HL-60 (cell line): Measurements from ENCODE around the gene AHI1.

Experiments used
- DNase-seq, 2 experiments: peaks; one replicate each; pipeline ENCODE4 v3.0.0-alpha.2; 2010 to 2020; ENCODE audit warnings: low read depth in 1 of 2, low spot score in 1 of 2
- H3K27ac ChIP-seq: fragments of 250-450 bp; sonication (Bioruptor Pico); replicated peaks from 2 replicates; pipeline ENCODE4 v1.5.1; 2020; ENCODE audit warnings: mild to moderate bottlenecking, moderate library complexity
- H3K27me3 ChIP-seq: fragments of 250-450 bp; sonication (Bioruptor Pico); 2 replicates; pipeline ENCODE4 v1.5.1; 2021; ENCODE audit warnings: mild to moderate bottlenecking, moderate library complexity; ENCODE audit not compliant: insufficient read depth, poor library complexity, severe bottlenecking
- H3K4me3 ChIP-seq: replicated peaks from 2 replicates; pipeline ENCODE4 v1.5.1; 2011; ENCODE audit warnings: mild to moderate bottlenecking, control low read depth, low read length; ENCODE audit not compliant: insufficient read depth
- GABPA ChIP-seq: IDR thresholded peaks from 2 replicates; pipeline ENCODE4 v1.6.1; 2012; ENCODE audit warnings: low read depth
- POLR2AphosphoS5 ChIP-seq: IDR thresholded peaks from 2 replicates; pipeline ENCODE4 v1.6.1; 2012; ENCODE audit warnings: low read depth
- SPI1 ChIP-seq: IDR thresholded peaks from 2 replicates; pipeline ENCODE4 v1.6.1; 2012; ENCODE audit warnings: low read depth, mild to moderate bottlenecking, borderline replicate concordance
- TF ChIP-seq, protein P1 (sequence below): IDR thresholded peaks from 2 replicates; pipeline ENCODE4 v1.6.1; 2012; ENCODE audit warnings: low read depth; ENCODE audit not compliant: insufficient replicate concordance
- TF ChIP-seq, protein P2 (sequence below): IDR thresholded peaks from one replicate; pipeline ENCODE4 v1.5.1; 2011; ENCODE audit warnings: low read length, control low read depth, inconsistent platforms; ENCODE audit not compliant: insufficient read depth

AHI1 gene

GRCh38 chr6:135267085-135267484 is 230.5 kb downstream of the AHI1 start:
- TF ChIP-seq POLR2AphosphoS5: no peak
- TF ChIP-seq GABPA: no peak
- TF ChIP-seq SPI1: no peak
- TF ChIP-seq, protein P1, sequence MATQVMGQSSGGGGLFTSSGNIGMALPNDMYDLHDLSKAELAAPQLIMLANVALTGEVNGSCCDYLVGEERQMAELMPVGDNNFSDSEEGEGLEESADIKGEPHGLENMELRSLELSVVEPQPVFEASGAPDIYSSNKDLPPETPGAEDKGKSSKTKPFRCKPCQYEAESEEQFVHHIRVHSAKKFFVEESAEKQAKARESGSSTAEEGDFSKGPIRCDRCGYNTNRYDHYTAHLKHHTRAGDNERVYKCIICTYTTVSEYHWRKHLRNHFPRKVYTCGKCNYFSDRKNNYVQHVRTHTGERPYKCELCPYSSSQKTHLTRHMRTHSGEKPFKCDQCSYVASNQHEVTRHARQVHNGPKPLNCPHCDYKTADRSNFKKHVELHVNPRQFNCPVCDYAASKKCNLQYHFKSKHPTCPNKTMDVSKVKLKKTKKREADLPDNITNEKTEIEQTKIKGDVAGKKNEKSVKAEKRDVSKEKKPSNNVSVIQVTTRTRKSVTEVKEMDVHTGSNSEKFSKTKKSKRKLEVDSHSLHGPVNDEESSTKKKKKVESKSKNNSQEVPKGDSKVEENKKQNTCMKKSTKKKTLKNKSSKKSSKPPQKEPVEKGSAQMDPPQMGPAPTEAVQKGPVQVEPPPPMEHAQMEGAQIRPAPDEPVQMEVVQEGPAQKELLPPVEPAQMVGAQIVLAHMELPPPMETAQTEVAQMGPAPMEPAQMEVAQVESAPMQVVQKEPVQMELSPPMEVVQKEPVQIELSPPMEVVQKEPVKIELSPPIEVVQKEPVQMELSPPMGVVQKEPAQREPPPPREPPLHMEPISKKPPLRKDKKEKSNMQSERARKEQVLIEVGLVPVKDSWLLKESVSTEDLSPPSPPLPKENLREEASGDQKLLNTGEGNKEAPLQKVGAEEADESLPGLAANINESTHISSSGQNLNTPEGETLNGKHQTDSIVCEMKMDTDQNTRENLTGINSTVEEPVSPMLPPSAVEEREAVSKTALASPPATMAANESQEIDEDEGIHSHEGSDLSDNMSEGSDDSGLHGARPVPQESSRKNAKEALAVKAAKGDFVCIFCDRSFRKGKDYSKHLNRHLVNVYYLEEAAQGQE: no peak
- TF ChIP-seq, protein P2, sequence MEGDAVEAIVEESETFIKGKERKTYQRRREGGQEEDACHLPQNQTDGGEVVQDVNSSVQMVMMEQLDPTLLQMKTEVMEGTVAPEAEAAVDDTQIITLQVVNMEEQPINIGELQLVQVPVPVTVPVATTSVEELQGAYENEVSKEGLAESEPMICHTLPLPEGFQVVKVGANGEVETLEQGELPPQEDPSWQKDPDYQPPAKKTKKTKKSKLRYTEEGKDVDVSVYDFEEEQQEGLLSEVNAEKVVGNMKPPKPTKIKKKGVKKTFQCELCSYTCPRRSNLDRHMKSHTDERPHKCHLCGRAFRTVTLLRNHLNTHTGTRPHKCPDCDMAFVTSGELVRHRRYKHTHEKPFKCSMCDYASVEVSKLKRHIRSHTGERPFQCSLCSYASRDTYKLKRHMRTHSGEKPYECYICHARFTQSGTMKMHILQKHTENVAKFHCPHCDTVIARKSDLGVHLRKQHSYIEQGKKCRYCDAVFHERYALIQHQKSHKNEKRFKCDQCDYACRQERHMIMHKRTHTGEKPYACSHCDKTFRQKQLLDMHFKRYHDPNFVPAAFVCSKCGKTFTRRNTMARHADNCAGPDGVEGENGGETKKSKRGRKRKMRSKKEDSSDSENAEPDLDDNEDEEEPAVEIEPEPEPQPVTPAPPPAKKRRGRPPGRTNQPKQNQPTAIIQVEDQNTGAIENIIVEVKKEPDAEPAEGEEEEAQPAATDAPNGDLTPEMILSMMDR: no peak
- Histone ChIP-seq H3K27ac (no peak overlapping the region), H3K4me3 (no peak overlapping the region), H3K27me3 (no peaks in the 10 kb centered on the region)
- DNase-seq: no peak

DNA sequence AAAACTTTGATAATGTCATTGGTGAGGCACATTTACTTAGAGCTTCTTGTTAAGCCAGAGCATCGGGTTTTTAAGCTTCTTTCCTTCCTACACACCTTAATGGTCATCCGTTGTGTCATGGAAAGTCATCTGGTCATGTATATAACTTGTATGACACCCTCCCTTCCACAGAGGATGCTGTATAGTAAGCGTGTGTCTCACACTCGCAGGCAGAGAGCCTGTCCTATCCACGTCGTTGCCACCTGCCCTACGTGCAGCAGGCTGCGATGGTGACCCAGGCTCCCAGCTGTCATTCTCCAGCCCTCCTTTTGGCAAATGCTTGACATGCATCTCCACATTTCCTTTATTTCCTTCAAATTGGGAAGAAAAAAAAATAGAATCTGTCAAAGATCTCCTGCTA is 230.9 kb downstream of the AHI1 start:
- H3K27me3 ChIP-seq: no peaks in the 10 kb centered on the region
- DNase-seq: no peak
- H3K27ac ChIP-seq: no peak overlapping the region
- no peak overlapping the region for H3K4me3 ChIP-seq
- TF ChIP-seq, protein P1: no peak
- no peak for TF ChIP-seq SPI1
- no peak for TF ChIP-seq POLR2AphosphoS5
- TF ChIP-seq GABPA: no peak
- TF ChIP-seq, protein P2: no peak

GRCh38 chr6:135265278-135265677 is 232.3 kb downstream of the AHI1 start:
- TF ChIP-seq SPI1 (no peak), POLR2AphosphoS5 (no peak), GABPA (no peak)
- TF ChIP-seq, protein P1: no peak
- TF ChIP-seq, protein P2: no peak
- no peak overlapping the region for H3K27ac ChIP-seq

More at GRCh38 chr6:135265278-135265677, 232.3 kb downstream of the AHI1 start:
- no peak for DNase-seq
- H3K4me3 ChIP-seq: no peak overlapping the region
- H3K27me3 ChIP-seq: no peaks in the 10 kb centered on the region
